Hepatocyte (in vitro differentiated cells): Measurements from ENCODE around the gene RLIM. TPM values are rescaled to one million over a fixed set of nuclear protein-coding genes. Genes with fewer than 3 reads are reported as not detected.
A peak's percentile ranks its signal among the peaks of the same experiment; 100 is the strongest.

Source experiments
- DNase-seq: peaks from one replicate; pipeline ENCODE4 v3.0.0-alpha.2; 2016; ENCODE audit warnings: low spot score
- H2AFZ ChIP-seq: fragments of 200-600 bp; sonication (generic); 2 replicates; pipeline ENCODE4 v1.6.0; 2016; ENCODE audit warnings: antibody characterized with exemption, mild to moderate bottlenecking
- H3K27ac ChIP-seq: fragments of 200-600 bp; sonication (generic); 2 replicates; pipeline ENCODE4 v1.5.1; 2016; ENCODE audit warnings: mild to moderate bottlenecking
- H3K27me3 ChIP-seq: fragments of 200-600 bp; sonication (generic); 2 replicates; pipeline ENCODE4 v1.6.1; 2016
- H3K36me3 ChIP-seq: fragments of 200-600 bp; sonication (generic); replicated peaks from 2 replicates; pipeline ENCODE4 v1.5.1; 2016; ENCODE audit warnings: low read depth; ENCODE audit not compliant: insufficient read depth
- H3K4me1 ChIP-seq: fragments of 200-600 bp; sonication (generic); 2 replicates; pipeline ENCODE4 v1.5.1; 2016; ENCODE audit warnings: mild to moderate bottlenecking, moderate library complexity; ENCODE audit not compliant: insufficient read depth
- H3K4me2 ChIP-seq: fragments of 200-600 bp; sonication (generic); 2 replicates; pipeline ENCODE4 v1.6.0; 2016
- H3K4me3 ChIP-seq: fragments of 200-600 bp; sonication (generic); 2 replicates; pipeline ENCODE4 v1.5.1; 2016; ENCODE audit warnings: mild to moderate bottlenecking
- H3K79me2 ChIP-seq: fragments of 200-600 bp; sonication (generic); 2 replicates; pipeline ENCODE4 v1.6.0; 2017; ENCODE audit warnings: mild to moderate bottlenecking
- H3K9me2 ChIP-seq: fragments of 200-600 bp; sonication (generic); replicated peaks from 2 replicates; pipeline ENCODE4 v1.6.0; 2017; ENCODE audit warnings: mild to moderate bottlenecking; ENCODE audit not compliant: insufficient read depth
- H3K9me3 ChIP-seq: fragments of 200-600 bp; sonication (generic); 2 replicates; pipeline ENCODE4 v1.5.1; 2016; ENCODE audit warnings: low read depth, mild to moderate bottlenecking
- H4K20me1 ChIP-seq: fragments of 200-600 bp; sonication (generic); 2 replicates; pipeline ENCODE4 v1.6.0; 2016; ENCODE audit warnings: mild to moderate bottlenecking; ENCODE audit not compliant: insufficient read depth, poor library complexity, severe bottlenecking
- EZH2 ChIP-seq: fragments of 200-600 bp; sonication (generic); IDR thresholded peaks from 2 replicates; pipeline ENCODE4 v1.6.1; 2016; ENCODE audit warnings: antibody characterized with exemption, mild to moderate bottlenecking, borderline replicate concordance
- EZH2phosphoT487 ChIP-seq: fragments of 200-600 bp; sonication (generic); IDR thresholded peaks from one replicate; pipeline ENCODE4 v1.6.1; 2018; ENCODE audit warnings: antibody characterized with exemption, mild to moderate bottlenecking, low read depth, moderate library complexity; ENCODE audit not compliant: unreplicated experiment, severe bottlenecking
- WGBS: methylation state at CpG from one replicate; pipeline ENCODE4 v1.1.6; 2016; ENCODE audit warnings: low lambda C conversion rate; ENCODE audit errors: missing lambda C conversion rate; 5-methylcytosine and 5-hydroxymethylcytosine counted together
- polyA plus RNA-seq: library from polyadenylated mRNA; unstranded; fragments of >200 nt; fragmentation: Nextera tagmentation; extraction: Ambion mirVana; gene quantifications from 2 replicates; pipeline ENCODE4 v1.2.1, GENCODE V29; 2016
- total RNA-seq: library from RNA; depleted of rRNA; stranded (reverse); fragments of >200 nt; gene quantifications from 2 replicates; pipeline ENCODE4 v1.2.3, GENCODE V29; 2014
- TF ChIP-seq, protein P1 (sequence below): fragments of 200-600 bp; sonication (generic); IDR thresholded peaks from 2 replicates; pipeline ENCODE4 v1.5.1; 2016; ENCODE audit warnings: antibody characterized with exemption, mild to moderate bottlenecking; ENCODE audit not compliant: poor library complexity

Gene RLIM
- total and polyA plus RNA-seq, 2 experiments from 2014 or later: 9.1 to 49.2 TPM

DNA sequence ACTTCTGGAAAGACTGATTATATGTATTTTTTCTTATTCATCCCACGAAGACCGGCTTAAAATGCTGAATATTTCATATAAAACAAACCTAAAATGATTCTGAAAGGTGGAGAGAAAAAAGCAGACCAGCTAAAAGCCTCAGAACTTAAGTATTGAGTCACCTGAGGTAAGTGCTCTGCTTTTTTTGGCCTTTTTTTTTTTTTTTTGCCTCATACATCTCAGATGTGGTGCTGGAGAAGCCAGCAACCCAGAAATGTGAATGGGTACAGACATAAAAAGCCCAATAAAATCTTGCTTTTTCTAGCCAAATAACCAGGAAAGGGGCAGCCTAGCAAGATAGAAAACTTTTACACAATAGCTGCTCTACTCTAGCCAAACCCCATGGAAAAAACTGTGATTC lies 57.0 kb downstream of the RLIM start:
- Histone ChIP-seq H3K4me1 (no peaks in the 10 kb centered on the region), H2AFZ (no peak overlapping the region), H3K27ac (no peak overlapping the region), H3K4me3 (no peak overlapping the region), H3K4me2 (no peak overlapping the region), H3K9me3 (no peaks in the 10 kb centered on the region), H3K36me3 (no peaks in the 10 kb centered on the region), H4K20me1 (no peaks in the 10 kb centered on the region), H3K27me3 (no peaks in the 10 kb centered on the region), H3K79me2 (no peaks in the 10 kb centered on the region), H3K9me2 (no peaks in the 10 kb centered on the region)
- DNase-seq: no peak
- 55% methylated on average over 2 of the region's 2 CpGs for WGBS
- TF ChIP-seq, protein P1, sequence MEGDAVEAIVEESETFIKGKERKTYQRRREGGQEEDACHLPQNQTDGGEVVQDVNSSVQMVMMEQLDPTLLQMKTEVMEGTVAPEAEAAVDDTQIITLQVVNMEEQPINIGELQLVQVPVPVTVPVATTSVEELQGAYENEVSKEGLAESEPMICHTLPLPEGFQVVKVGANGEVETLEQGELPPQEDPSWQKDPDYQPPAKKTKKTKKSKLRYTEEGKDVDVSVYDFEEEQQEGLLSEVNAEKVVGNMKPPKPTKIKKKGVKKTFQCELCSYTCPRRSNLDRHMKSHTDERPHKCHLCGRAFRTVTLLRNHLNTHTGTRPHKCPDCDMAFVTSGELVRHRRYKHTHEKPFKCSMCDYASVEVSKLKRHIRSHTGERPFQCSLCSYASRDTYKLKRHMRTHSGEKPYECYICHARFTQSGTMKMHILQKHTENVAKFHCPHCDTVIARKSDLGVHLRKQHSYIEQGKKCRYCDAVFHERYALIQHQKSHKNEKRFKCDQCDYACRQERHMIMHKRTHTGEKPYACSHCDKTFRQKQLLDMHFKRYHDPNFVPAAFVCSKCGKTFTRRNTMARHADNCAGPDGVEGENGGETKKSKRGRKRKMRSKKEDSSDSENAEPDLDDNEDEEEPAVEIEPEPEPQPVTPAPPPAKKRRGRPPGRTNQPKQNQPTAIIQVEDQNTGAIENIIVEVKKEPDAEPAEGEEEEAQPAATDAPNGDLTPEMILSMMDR: no peak
- TF ChIP-seq EZH2 (no peak), EZH2phosphoT487 (no peak)

DNA sequence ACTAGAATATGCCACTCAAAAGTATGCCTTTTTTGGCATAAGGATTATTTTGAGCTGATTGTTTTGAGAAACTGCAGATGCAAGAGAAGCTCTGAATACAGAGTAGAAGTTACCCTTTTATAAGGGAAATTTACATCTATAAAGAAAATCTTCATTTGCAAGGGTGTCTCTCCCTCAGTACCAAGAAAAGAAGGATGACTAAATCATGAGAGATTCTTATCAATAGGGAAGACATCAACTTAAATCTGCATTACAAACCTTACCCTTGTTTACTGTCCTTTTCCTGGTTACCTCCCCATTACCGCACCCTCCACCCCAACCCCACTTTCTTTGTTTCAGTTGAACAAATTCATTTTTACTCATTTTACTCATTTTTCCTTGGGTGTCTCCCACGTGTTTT lies 62.5 kb downstream of the RLIM start:
- no peaks in the 10 kb centered on the region for H3K36me3 ChIP-seq
- H3K4me2 ChIP-seq: no peak overlapping the region
- no peaks in the 10 kb centered on the region for H3K27me3 ChIP-seq
- no peak for DNase-seq
- no peak overlapping the region for H3K4me3 ChIP-seq
- no peaks in the 10 kb centered on the region for H3K9me2 ChIP-seq
- H3K4me1 ChIP-seq: no peaks in the 10 kb centered on the region
- TF ChIP-seq EZH2 (no peak), EZH2phosphoT487 (no peak)
- TF ChIP-seq, protein P1: no peak
- no peak overlapping the region for H3K27ac ChIP-seq
- no peaks in the 10 kb centered on the region for H4K20me1 ChIP-seq
- H3K79me2 ChIP-seq: no peaks in the 10 kb centered on the region
- H3K9me3 ChIP-seq: no peaks in the 10 kb centered on the region
- 37% methylated on average over 2 of the region's 2 CpGs for WGBS
- no peak overlapping the region for H2AFZ ChIP-seq

DNA sequence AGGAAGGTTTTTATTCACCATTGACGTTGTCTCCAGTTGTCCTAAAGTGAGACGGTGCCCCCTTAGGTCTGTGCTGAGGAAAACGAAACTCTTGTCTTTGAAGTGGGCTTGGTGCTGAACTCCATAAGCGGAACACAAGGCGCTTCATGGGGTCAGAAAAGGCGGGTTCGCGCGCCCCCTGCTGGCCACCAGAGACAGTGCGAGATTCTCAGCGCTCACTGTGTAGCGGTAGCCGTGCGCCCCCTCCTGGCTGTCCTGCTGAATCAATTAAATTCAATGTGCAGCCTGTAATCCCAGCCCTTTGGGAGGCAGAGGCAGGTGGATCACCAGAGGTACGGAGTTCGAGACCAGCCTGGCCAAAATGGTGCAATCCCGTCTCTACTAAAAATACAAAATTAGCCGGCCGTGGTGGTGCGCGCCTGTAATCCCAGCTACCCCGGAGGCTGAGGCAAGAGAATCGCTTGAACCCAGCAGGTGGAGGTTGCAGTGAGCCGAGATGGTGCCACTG lies 64.1 kb downstream of the RLIM start:
- Histone ChIP-seq H2AFZ (peak overlapping the region; percentile 32), H4K20me1 (no peaks in the 10 kb centered on the region), H3K9me2 (no peaks in the 10 kb centered on the region), H3K27me3 (no peaks in the 10 kb centered on the region), H3K27ac (no peak overlapping the region), H3K9me3 (no peaks in the 10 kb centered on the region), H3K79me2 (no peaks in the 10 kb centered on the region), H3K4me2 (peak overlapping the region; percentile 70), H3K36me3 (no peaks in the 10 kb centered on the region), H3K4me3 (no peak overlapping the region), H3K4me1 (no peaks in the 10 kb centered on the region)
- TF ChIP-seq, protein P1: peak; percentile 92
- no peak for TF ChIP-seq EZH2
- DNase-seq: peak; percentile 86
- 28% methylated on average over 24 of the region's 24 CpGs for whole genome bisulfite sequencing

DNA sequence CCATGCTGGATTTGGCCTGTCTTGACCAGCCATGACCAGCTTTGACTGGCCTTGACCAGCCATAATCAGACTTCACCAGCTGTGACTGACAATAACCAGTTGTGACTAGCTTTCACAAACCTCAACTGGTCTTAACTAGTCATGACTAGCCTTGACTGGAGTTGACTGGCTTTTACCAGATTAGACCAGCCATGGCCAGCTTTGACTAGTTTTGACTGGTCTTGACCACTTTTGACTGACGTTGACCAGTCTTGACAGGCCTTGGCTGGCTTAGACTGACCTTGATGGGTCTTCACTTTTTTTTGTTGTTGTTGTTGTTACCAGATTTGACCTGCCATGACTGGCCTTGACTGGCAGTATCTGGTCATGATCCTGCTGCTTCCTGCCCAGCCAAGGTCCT lies 67.4 kb downstream of the RLIM start:
- no peaks in the 10 kb centered on the region for H3K36me3 ChIP-seq
- H3K9me2 ChIP-seq: no peaks in the 10 kb centered on the region
- no peaks in the 10 kb centered on the region for H4K20me1 ChIP-seq
- no peak for DNase-seq
- no peaks in the 10 kb centered on the region for H3K4me1 ChIP-seq
- H3K27ac ChIP-seq: no peak overlapping the region
- H3K4me2 ChIP-seq: no peak overlapping the region
- no peaks in the 10 kb centered on the region for H3K9me3 ChIP-seq
- TF ChIP-seq, protein P1: no peak
- TF ChIP-seq EZH2phosphoT487 (no peak), EZH2 (no peak)
- no peak overlapping the region for H2AFZ ChIP-seq
- no peaks in the 10 kb centered on the region for H3K79me2 ChIP-seq
- WGBS: 54% methylated on average over 1 of the region's 1 CpG
- H3K4me3 ChIP-seq: no peak overlapping the region
- no peaks in the 10 kb centered on the region for H3K27me3 ChIP-seq
